DND-41 (cell line): ENCODE results near the gene SNAPC4.
"Not testable (repeated sequence)": the region's sequence is repeated elsewhere in the genome, so short reads cannot be mapped to it uniquely, and the experiment has no call there.

Experiments
- ATAC-seq: fragments of 200-7000 bp; cut with Tn5 transposase; 3 replicates; pipeline ENCODE4 v1.9.1; 2021; ENCODE audit warnings: low read depth; ENCODE audit not compliant: insufficient read depth
- DNase-seq: peaks from one replicate; pipeline ENCODE4 v3.0.0-alpha.2; 2020
- H2AFZ ChIP-seq: 2 replicates; pipeline ENCODE4 v1.6.0; 2012; ENCODE audit warnings: low read depth, low read length
- H3K27ac ChIP-seq: 2 replicates; pipeline ENCODE4 v1.5.1; 2012; ENCODE audit warnings: low read length, inconsistent platforms
- H3K27me3 ChIP-seq: fragments of 200-600 bp; sonication (generic); 2 replicates; pipeline ENCODE4 v1.6.0; 2012; ENCODE audit warnings: low read length, mild to moderate bottlenecking, inconsistent platforms; ENCODE audit not compliant: insufficient read depth, poor library complexity
- H3K36me3 ChIP-seq: 2 replicates; pipeline ENCODE4 v1.5.1; 2012; ENCODE audit warnings: low read length, inconsistent platforms; ENCODE audit not compliant: insufficient read depth
- H3K4me1 ChIP-seq: 2 replicates; pipeline ENCODE4 v1.5.1; 2012; ENCODE audit warnings: mild to moderate bottlenecking, low read length; ENCODE audit not compliant: insufficient read depth
- H3K4me2 ChIP-seq: 2 replicates; pipeline ENCODE4 v1.6.0; 2012; ENCODE audit warnings: mild to moderate bottlenecking, moderate library complexity, low read length, inconsistent platforms; ENCODE audit not compliant: insufficient read depth
- H3K4me3 ChIP-seq, 2 experiments: fragments of 200-600 bp in 1 of 2; shearing (Covaris generic) in 1 of 2; 2 replicates each; pipeline ENCODE4 v1.5.1; 2012 to 2016; ENCODE audit warnings: inconsistent platforms in 2 of 2, low read length in 2 of 2, mild to moderate bottlenecking in 2 of 2, low read depth in 1 of 2, moderate library complexity in 1 of 2
- H3K79me2 ChIP-seq: 2 replicates; pipeline ENCODE4 v1.6.0; 2012; ENCODE audit warnings: low read length, inconsistent platforms; ENCODE audit not compliant: insufficient read depth
- H3K9ac ChIP-seq: 2 replicates; pipeline ENCODE4 v1.6.0; 2012; ENCODE audit warnings: low read depth, mild to moderate bottlenecking, inconsistent platforms, low read length, moderate library complexity
- H3K9me3 ChIP-seq: 2 replicates; pipeline ENCODE4 v1.5.1; 2012; ENCODE audit warnings: low read length, moderate library complexity, mild to moderate bottlenecking, inconsistent platforms; ENCODE audit not compliant: insufficient read depth, severe bottlenecking
- H4K20me1 ChIP-seq: 2 replicates; pipeline ENCODE4 v1.6.0; 2012; ENCODE audit warnings: low read length; ENCODE audit not compliant: insufficient read depth
- CTCF ChIP-seq: IDR thresholded peaks from 2 replicates; pipeline ENCODE4 v1.5.1; 2012; ENCODE audit warnings: borderline replicate concordance, low read length, moderate library complexity, mild to moderate bottlenecking; ENCODE audit not compliant: poor library complexity, severe bottlenecking; ENCODE audit errors: extremely low read depth
- EZH2 ChIP-seq: IDR thresholded peaks from 3 replicates; pipeline ENCODE4 v1.6.1; 2012; ENCODE audit warnings: borderline replicate concordance, low read depth, mild to moderate bottlenecking, moderate library complexity, low read length, inconsistent platforms; ENCODE audit not compliant: severe bottlenecking

The SNAPC4 gene

GRCh38 chr9:136426787-136427186, 26.8 kb upstream of the SNAPC4 start:
- Histone ChIP-seq H3K9ac (no peak overlapping the region), H3K27ac (no peak overlapping the region), H3K4me2 (no peak overlapping the region), H2AFZ (no peak overlapping the region), H3K4me3 (no peak overlapping the region), H4K20me1 (peaks cover 3% of the 10 kb centered on the region; the same call in 1 of the 2 replicates), H3K9me3 (no peaks in the 10 kb centered on the region), H3K4me1 (no peaks in the 10 kb centered on the region), H3K27me3 (no peaks in the 10 kb centered on the region), H3K79me2 (no peaks in the 10 kb centered on the region), H3K36me3 (peaks cover 52% of the 10 kb centered on the region)
- ATAC-seq (no peak), DNase-seq (no peak)
- TF ChIP-seq EZH2, result no peak
- TF ChIP-seq CTCF, result no peak

GRCh38 chr9:136425367-136425766, 25.4 kb upstream of the SNAPC4 start:
- H3K4me3 ChIP-seq, H4K20me1 ChIP-seq, DNase-seq, H3K9me3 ChIP-seq, H3K79me2 ChIP-seq, H3K4me2 ChIP-seq, ATAC-seq, H3K27ac ChIP-seq, H3K4me1 ChIP-seq, H3K27me3 ChIP-seq, H2AFZ ChIP-seq, H3K9ac ChIP-seq: not testable (repeated sequence)
- peaks cover 55% of the 10 kb centered on the region for H3K36me3 ChIP-seq

GRCh38 chr9:136424750-136425362, 24.9 kb upstream of the SNAPC4 start:
- H4K20me1 ChIP-seq, result peaks cover 3% of the 10 kb centered on the region; the same call in 1 of the 2 replicates
- DNase-seq (no peak), ATAC-seq (no peak)
- H3K4me2 ChIP-seq, result no peak overlapping the region
- H3K9ac ChIP-seq, result no peak overlapping the region
- H3K27me3 ChIP-seq, result no peaks in the 10 kb centered on the region
- no peaks in the 10 kb centered on the region for H3K9me3 ChIP-seq
- no peak overlapping the region for H3K27ac ChIP-seq
- no peak overlapping the region for H3K4me3 ChIP-seq
- H3K79me2 ChIP-seq, result no peaks in the 10 kb centered on the region
- TF ChIP-seq CTCF (no peak), EZH2 (no peak)
- H3K36me3 ChIP-seq, result peaks cover 55% of the 10 kb centered on the region
- no peak overlapping the region for H2AFZ ChIP-seq
- H3K4me1 ChIP-seq, result no peaks in the 10 kb centered on the region

GRCh38 chr9:136423432-136424146, 23.6 kb upstream of the SNAPC4 start:
- H3K27me3 ChIP-seq, result no peaks in the 10 kb centered on the region
- H3K4me2 ChIP-seq, result no peak overlapping the region
- H3K4me1 ChIP-seq, result no peaks in the 10 kb centered on the region
- H2AFZ ChIP-seq, result no peak overlapping the region
- no peak for DNase-seq
- H3K4me3 ChIP-seq, result no peak overlapping the region
- no peak for ATAC-seq
- H4K20me1 ChIP-seq, result peaks cover 3% of the 10 kb centered on the region; the same call in 1 of the 2 replicates
- peaks cover 56% of the 10 kb centered on the region for H3K36me3 ChIP-seq
- no peak overlapping the region for H3K9ac ChIP-seq
- TF ChIP-seq CTCF (no peak), EZH2 (no peak)
- no peaks in the 10 kb centered on the region for H3K79me2 ChIP-seq
- no peak overlapping the region for H3K27ac ChIP-seq
- no peaks in the 10 kb centered on the region for H3K9me3 ChIP-seq
